Common myeloid progenitor, CD34-positive (primary cell): Measurements from ENCODE around the gene HIPK1.

ENCODE experiments used
- CTCF ChIA-PET: fragments of 350-600 bp; sonication (Branson Sonifier 250); formaldehyde crosslinking; loops from one replicate; lab custom pipeline; 2021; ENCODE audit warnings: antibody characterized with exemption; lab: Charles Lee
- POLR2A ChIA-PET: fragments of 350-600 bp; sonication (Branson Sonifier 250); formaldehyde crosslinking; loops from one replicate; lab custom pipeline; 2021; ENCODE audit warnings: antibody characterized with exemption; lab: Charles Lee
- DNase-seq, 3 donors: peaks; one replicate each; pipeline versions ENCODE4 v3.0.0 to v3.0.0-alpha.2; 2013
- H3K27ac ChIP-seq, 2 experiments: 1 replicate in 1 of 2; 2 replicates in 1 of 2; pipeline ENCODE4 v1.7.0; 2013; ENCODE audit warnings: inconsistent platforms in 2 of 2, low read length in 2 of 2, mild to moderate bottlenecking in 2 of 2, low read depth in 1 of 2, moderate library complexity in 1 of 2; ENCODE audit not compliant: severe bottlenecking in 2 of 2, insufficient read depth in 1 of 2, poor library complexity in 1 of 2
- H3K27me3 ChIP-seq, 5 experiments: replicated peaks in 2 of 5; 1 replicate in 3 of 5; 2 replicates in 2 of 5; pipeline versions ENCODE4 v1.6.1 to v1.7.0; 2013; ENCODE audit warnings: low read length in 4 of 5, mild to moderate bottlenecking in 2 of 5, moderate library complexity in 2 of 5, inconsistent platforms in 1 of 5; ENCODE audit not compliant: insufficient read depth in 5 of 5, control insufficient read depth in 4 of 5
- H3K36me3 ChIP-seq, 4 experiments: 1 replicate in 2 of 4; 2 replicates in 2 of 4; pipeline versions ENCODE4 v1.6.1 to v1.7.0; 2013; ENCODE audit warnings: low read length in 3 of 4, control low read depth in 1 of 4, mild to moderate bottlenecking in 1 of 4; ENCODE audit not compliant: control insufficient read depth in 4 of 4, insufficient read depth in 4 of 4
- H3K4me1 ChIP-seq, 4 experiments: 1 replicate in 3 of 4; 2 replicates in 1 of 4; pipeline versions ENCODE4 v1.6.1 to v1.7.1; 2013; ENCODE audit warnings: low read length in 3 of 4, mild to moderate bottlenecking in 3 of 4, control low read depth in 1 of 4, inconsistent platforms in 1 of 4, moderate library complexity in 1 of 4; ENCODE audit not compliant: control insufficient read depth in 4 of 4, insufficient read depth in 4 of 4; ENCODE audit errors: control extremely low read depth in 1 of 4
- H3K4me3 ChIP-seq, 7 experiments: 1 replicate in 4 of 7; 2 replicates in 3 of 7; pipeline versions ENCODE4 v1.5.1 to v1.7.0; 2013; ENCODE audit warnings: mild to moderate bottlenecking in 7 of 7, low read length in 6 of 7, moderate library complexity in 6 of 7, inconsistent platforms in 2 of 7, low read depth in 2 of 7, control low read depth in 1 of 7; ENCODE audit not compliant: insufficient read depth in 4 of 7, control insufficient read depth in 1 of 7; ENCODE audit errors: extremely low read depth in 1 of 7
- H3K9me3 ChIP-seq, 5 experiments: 1 replicate in 4 of 5; 2 replicates in 1 of 5; pipeline versions ENCODE4 v1.6.1 to v1.7.1; 2013; ENCODE audit warnings: low read length in 4 of 5, mild to moderate bottlenecking in 2 of 5, inconsistent platforms in 1 of 5, low read depth in 1 of 5, moderate library complexity in 1 of 5; ENCODE audit not compliant: control insufficient read depth in 4 of 5, insufficient read depth in 2 of 5; ENCODE audit errors: control extremely low read depth in 1 of 5
- WGBS: methylation state at CpG from one replicate; pipeline ENCODE4 v1.1.5; 2013; ENCODE audit not compliant: insufficient coverage; 5-methylcytosine and 5-hydroxymethylcytosine counted together

Gene HIPK1

GRCh38 chr1:113913312-113913668, 15.8 kb upstream of the HIPK1 start:
- no peak for DNase-seq
- H3K27ac ChIP-seq = peak overlapping the region in 1 of 2 experiments; percentile 30
- WGBS = 100% methylated on average over 2 of the region's 3 CpGs
- ChIA-PET CTCF (interaction anchor here (1.3 to 2.4 kb wide), 5 partner anchors 17 to 79 kb away, joined by 4 to 22 read pairs (median 6); partner anchors contain the start of gene HIPK1), POLR2A (interaction anchor here (0.8 to 1.2 kb wide), 2 partner anchors 15 to 17 kb away, joined by 3 to 8 read pairs; partner anchors contain the start of gene HIPK1)
- no peaks in the 10 kb centered on the region for H3K9me3 ChIP-seq
- H3K27me3 ChIP-seq = no peaks in the 10 kb centered on the region
- peaks cover 5 to 24% (median 8%) of the 10 kb centered on the region in 4 experiments for H3K4me1 ChIP-seq
- peaks cover 12 to 45% (median 21%) of the 10 kb centered on the region in 4 experiments for H3K36me3 ChIP-seq
- H3K4me3 ChIP-seq = no peak overlapping the region

- Histone ChIP-seq H3K9me3 (no peaks in the 10 kb centered on the region), H3K27me3 (no peaks in the 10 kb centered on the region), H3K4me3 (no peak overlapping the region), H3K4me1 (peaks cover 5 to 24% (median 8%) of the 10 kb centered on the region in 4 experiments), H3K27ac (peak overlapping the region in 1 of 2 experiments; percentile 37), H3K36me3 (peaks cover 9 to 37% (median 18%) of the 10 kb centered on the region in 4 experiments)
- WGBS = 0% methylated on average over 4 of the region's 5 CpGs
- DNase-seq = peak; percentile 87 to 98 (median 93)
- ChIA-PET POLR2A (interaction anchor here (0.9 kb wide), 1 partner anchor 15 kb away, joined by 7 read pairs; the partner anchor contains the start of gene HIPK1), CTCF (interaction anchor here (1.3 to 2.4 kb wide), 5 partner anchors 16 to 80 kb away, joined by 4 to 22 read pairs (median 6); partner anchors contain the start of gene HIPK1)
Measured at GRCh38 chr1:113913887-113914664, 15.0 kb upstream of the HIPK1 start.

- Histone ChIP-seq H3K4me1 (peaks cover 5 to 24% (median 8%) of the 10 kb centered on the region in 4 experiments), H3K4me3 (no peak overlapping the region), H3K9me3 (no peaks in the 10 kb centered on the region), H3K27me3 (no peaks in the 10 kb centered on the region), H3K27ac (no peak overlapping the region), H3K36me3 (peaks cover 2 to 11% (median 3%) of the 10 kb centered on the region in 4 experiments)
- CTCF ChIA-PET = interaction anchor here (1.6 to 1.8 kb wide), 3 partner anchors 11 to 32 kb away, joined by 4 to 6 read pairs (median 5); partner anchors contain the start of gene HIPK1
- DNase-seq = no peak
- POLR2A ChIA-PET = interaction anchor here (0.6 kb wide), 1 partner anchor 31 kb away, joined by 3 read pairs; no protein-coding TSS in a partner anchor
- WGBS = 100% methylated on average over 3 of the region's 5 CpGs
Measured at GRCh38 chr1:113916974-113917373, 12.2 kb upstream of the HIPK1 start.

- Histone ChIP-seq H3K9me3 (no peaks in the 10 kb centered on the region), H3K36me3 (peaks cover 0 to 9% (median 0%) of the 10 kb centered on the region in 4 experiments), H3K4me1 (peaks cover 5 to 24% (median 8%) of the 10 kb centered on the region in 4 experiments), H3K27me3 (no peaks in the 10 kb centered on the region), H3K27ac (no peak overlapping the region), H3K4me3 (no peak overlapping the region)
- ChIA-PET CTCF (interaction anchor here (0.8 to 1.6 kb wide), 3 partner anchors 13 to 85 kb away, joined by 4 to 5 read pairs (median 4); partner anchors contain the start of genes AP4B1 and DCLRE1B), POLR2A (interaction anchor here (0.6 kb wide), 1 partner anchor 31 kb away, joined by 3 read pairs; no protein-coding TSS in a partner anchor)
- 93% methylated on average over 2 of the region's 2 CpGs for WGBS
- DNase-seq = no peak
Measured at GRCh38 chr1:113917400-113918082, 11.6 kb upstream of the HIPK1 start.

- CTCF ChIA-PET = interaction anchor here (0.8 to 1.6 kb wide), 3 partner anchors 14 to 86 kb away, joined by 4 to 5 read pairs (median 4); partner anchors contain the start of genes AP4B1 and DCLRE1B
- no peak overlapping the region for H3K27ac ChIP-seq
- H3K4me1 ChIP-seq = peaks cover 5 to 20% (median 7%) of the 10 kb centered on the region in 4 experiments
- no peaks in the 10 kb centered on the region for H3K9me3 ChIP-seq
- POLR2A ChIA-PET = no interaction called here
- H3K36me3 ChIP-seq = peaks cover 0 to 2% (median 0%) of the 10 kb centered on the region in 4 experiments
- no peaks in the 10 kb centered on the region for H3K27me3 ChIP-seq
- H3K4me3 ChIP-seq = no peak overlapping the region
- DNase-seq = no peak
Measured at GRCh38 chr1:113918243-113918642, 10.9 kb upstream of the HIPK1 start.

GRCh38 chr1:113922957-113923356, 6.2 kb upstream of the HIPK1 start:
- WGBS = 61% methylated on average over 2 of the region's 4 CpGs
- no peak overlapping the region for H3K27ac ChIP-seq
- POLR2A ChIA-PET = no interaction called here
- no peaks in the 10 kb centered on the region for H3K9me3 ChIP-seq
- H3K4me3 ChIP-seq = no peak overlapping the region
- CTCF ChIA-PET = interaction anchor here (1.6 kb wide), 1 partner anchor 12 kb away, joined by 3 read pairs; no protein-coding TSS in a partner anchor
- DNase-seq = no peak
- peaks cover 4 to 6% (median 5%) of the 10 kb centered on the region in 4 experiments for H3K4me1 ChIP-seq
- no peaks in the 10 kb centered on the region for H3K27me3 ChIP-seq
- H3K36me3 ChIP-seq = no peaks in the 10 kb centered on the region
